SU-DHL-6 (cell line): ENCODE results near the gene LYL1.

ENCODE experiments used
- CTCF ChIP-seq: fragments of 200-600 bp; sonication (generic); IDR thresholded peaks from one replicate; pipeline ENCODE4 v1.5.1; 2017; ENCODE audit warnings: antibody characterized with exemption, mild to moderate bottlenecking, low read length, moderate library complexity; ENCODE audit not compliant: insufficient read depth, poor library complexity, severe bottlenecking
- EZH2phosphoT487 ChIP-seq: fragments of 200-600 bp; sonication (generic), shearing (Covaris generic); conservative IDR thresholded peaks from 2 replicates; pipeline ENCODE4 v1.6.1; 2018; ENCODE audit warnings: mild to moderate bottlenecking, antibody characterized with exemption, low read length, moderate library complexity, mixed read lengths

GRCh38 chr19:13087295-13087694 is 15.4 kb downstream of the LYL1 start:
- TF ChIP-seq CTCF = no peak
- no peak for TF ChIP-seq EZH2phosphoT487
